LNCaP clone FGC (cell line): ENCODE measurements around the gene SLC8A1.

Experiments used
- DNase-seq: peaks from one replicate; pipeline ENCODE4 v3.0.0-alpha.2; 2011; ENCODE audit warnings: low read depth
- H3K4me3 ChIP-seq: 2 replicates; pipeline ENCODE4 v1.5.1; 2011; ENCODE audit warnings: mild to moderate bottlenecking, low read depth, low read length, control low read depth
- CTCF ChIP-seq: IDR thresholded peaks from 2 replicates; pipeline ENCODE4 v1.5.1; 2012; ENCODE audit warnings: mild to moderate bottlenecking; ENCODE audit not compliant: control insufficient read depth, insufficient read depth; ENCODE audit errors: extremely low read depth

The SLC8A1 gene

GRCh38 chr2:40181855-40182254, 270.0 kb downstream of the SLC8A1 start:
- no peak for TF ChIP-seq CTCF
- no peak overlapping the region for H3K4me3 ChIP-seq
- DNase-seq = no peak

DNA sequence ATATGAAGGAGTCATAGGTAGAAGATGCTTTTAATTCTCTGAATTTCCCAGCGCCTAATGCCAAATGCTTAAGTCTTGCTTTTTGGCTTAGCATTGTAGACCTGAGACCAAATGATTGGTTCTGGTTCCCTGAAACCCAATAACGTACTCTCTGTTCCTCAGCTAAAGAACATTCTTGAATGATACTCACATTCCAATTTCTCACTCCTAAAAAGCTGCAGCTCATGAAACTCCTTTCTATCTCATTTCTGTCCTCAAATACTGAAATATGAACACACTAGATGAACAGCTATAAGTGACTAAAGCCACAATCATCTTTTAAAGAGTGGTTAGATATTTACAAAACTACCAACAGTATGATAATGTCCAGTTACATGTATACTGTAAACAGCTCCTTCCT, 272.1 kb downstream of the SLC8A1 start:
- no peak for DNase-seq
- TF ChIP-seq CTCF = no peak
- H3K4me3 ChIP-seq = no peak overlapping the region

GRCh38 chr2:40178971-40179370, 272.9 kb downstream of the SLC8A1 start:
- H3K4me3 ChIP-seq = no peak overlapping the region
- DNase-seq = no peak
- TF ChIP-seq CTCF = no peak

DNA sequence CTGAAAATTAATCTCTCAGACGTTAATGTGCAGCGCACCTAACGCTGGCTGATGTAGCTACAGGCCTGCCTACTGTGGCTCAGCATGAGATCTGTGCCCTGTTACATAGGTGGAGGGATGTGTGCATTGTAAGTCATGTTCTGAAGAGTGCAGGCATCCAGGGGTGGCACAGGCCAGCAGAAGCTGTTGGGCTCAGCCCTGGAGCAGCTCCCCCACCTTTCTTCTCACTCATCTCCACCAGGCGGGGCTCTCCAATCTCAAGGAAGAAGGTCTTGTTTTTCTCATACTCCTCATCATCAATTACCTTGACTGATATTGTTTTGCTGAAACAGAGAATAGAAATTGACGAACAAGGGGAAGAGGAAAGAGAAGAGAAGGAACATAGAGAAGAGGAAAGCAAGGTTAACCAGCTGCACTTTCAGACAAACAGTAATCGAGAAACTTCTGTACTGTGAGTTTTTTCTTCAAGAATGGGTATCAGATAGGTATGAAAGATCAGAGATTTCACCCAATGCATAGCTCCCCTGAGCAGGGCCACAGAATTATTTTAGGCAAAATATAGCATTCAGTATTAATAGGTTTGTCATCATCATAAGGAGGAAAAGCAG, 273.6 kb downstream of the SLC8A1 start:
- no peak for TF ChIP-seq CTCF
- no peak for DNase-seq
- no peak overlapping the region for H3K4me3 ChIP-seq

DNA sequence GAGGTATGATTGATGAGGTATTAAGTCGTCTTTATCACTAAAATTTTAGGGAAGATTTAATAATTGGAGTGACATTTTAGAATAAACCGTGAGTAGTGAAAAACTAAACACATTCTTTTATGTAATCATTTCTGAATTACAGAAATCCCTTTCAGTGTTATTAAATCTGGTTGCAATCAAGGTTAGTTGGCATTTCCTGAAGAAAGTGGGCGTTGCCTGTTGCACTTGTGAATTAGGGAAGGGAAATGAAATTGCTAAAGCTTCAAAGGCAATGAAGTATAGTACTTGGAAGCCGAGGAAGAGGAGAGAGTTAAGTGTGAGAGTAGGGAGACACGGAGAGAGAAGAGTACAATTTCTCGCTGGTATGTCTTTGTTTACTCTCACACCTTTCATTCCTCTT, 274.5 kb downstream of the SLC8A1 start:
- no peak for DNase-seq
- H3K4me3 ChIP-seq = no peak overlapping the region
- no peak for TF ChIP-seq CTCF

DNA sequence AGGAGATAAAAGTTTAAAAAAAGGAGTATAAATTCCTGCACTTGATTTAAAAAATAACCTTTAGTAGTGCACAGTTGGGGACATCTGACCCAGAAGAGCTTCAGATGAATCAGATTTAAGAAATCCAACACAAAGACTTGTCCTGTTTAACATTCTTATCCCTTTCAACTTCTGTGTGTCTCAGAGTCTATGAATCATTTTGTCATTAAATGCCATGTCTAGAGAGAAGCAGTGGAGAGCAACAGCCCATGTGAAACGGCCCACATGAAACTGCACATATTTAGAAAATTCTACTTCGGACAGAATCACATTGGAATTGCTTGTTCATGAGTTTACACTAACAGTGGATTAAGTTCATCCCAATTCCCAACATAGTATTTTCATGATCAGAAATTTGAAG, 278.6 kb downstream of the SLC8A1 start:
- H3K4me3 ChIP-seq = no peak overlapping the region
- TF ChIP-seq CTCF = no peak
- DNase-seq = no peak

DNA sequence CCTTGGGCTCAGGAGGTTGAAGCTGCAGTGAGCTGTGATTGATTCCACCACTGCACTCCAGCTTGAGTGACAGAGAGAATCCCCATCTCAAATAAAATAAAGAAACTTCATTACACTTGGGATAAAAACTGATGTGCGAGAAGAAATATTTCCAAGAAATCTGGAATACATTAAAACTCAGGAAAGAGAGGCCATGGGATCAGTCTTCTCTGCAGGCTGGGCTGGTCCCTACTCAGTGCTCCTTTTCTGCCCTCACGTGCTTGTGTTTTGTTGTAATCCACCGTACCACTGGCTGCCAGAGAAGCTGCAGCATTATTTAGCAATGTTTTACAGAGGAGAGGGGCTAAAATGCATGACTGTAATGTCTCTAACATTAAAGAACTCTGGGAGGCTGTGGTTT, 282.0 kb downstream of the SLC8A1 start:
- H3K4me3 ChIP-seq = no peak overlapping the region
- no peak for DNase-seq
- TF ChIP-seq CTCF = no peak
